GM12874 (cell line): ENCODE measurements around the gene SPECC1L.
"Not testable (repeated sequence)": the region's sequence is repeated elsewhere in the genome, so short reads cannot be mapped to it uniquely, and the experiment has no call there.

ENCODE experiments used
- TF ChIP-seq, protein P1 (sequence below): IDR thresholded peaks from 2 replicates; pipeline ENCODE4 v1.5.1; 2011; ENCODE audit warnings: low read depth, mild to moderate bottlenecking, control low read depth, low read length, moderate library complexity; ENCODE audit not compliant: insufficient read depth

SPECC1L gene

GRCh38 chr22:24232725-24233124, 37.9 kb upstream of the SPECC1L start:
- TF ChIP-seq, protein P1, sequence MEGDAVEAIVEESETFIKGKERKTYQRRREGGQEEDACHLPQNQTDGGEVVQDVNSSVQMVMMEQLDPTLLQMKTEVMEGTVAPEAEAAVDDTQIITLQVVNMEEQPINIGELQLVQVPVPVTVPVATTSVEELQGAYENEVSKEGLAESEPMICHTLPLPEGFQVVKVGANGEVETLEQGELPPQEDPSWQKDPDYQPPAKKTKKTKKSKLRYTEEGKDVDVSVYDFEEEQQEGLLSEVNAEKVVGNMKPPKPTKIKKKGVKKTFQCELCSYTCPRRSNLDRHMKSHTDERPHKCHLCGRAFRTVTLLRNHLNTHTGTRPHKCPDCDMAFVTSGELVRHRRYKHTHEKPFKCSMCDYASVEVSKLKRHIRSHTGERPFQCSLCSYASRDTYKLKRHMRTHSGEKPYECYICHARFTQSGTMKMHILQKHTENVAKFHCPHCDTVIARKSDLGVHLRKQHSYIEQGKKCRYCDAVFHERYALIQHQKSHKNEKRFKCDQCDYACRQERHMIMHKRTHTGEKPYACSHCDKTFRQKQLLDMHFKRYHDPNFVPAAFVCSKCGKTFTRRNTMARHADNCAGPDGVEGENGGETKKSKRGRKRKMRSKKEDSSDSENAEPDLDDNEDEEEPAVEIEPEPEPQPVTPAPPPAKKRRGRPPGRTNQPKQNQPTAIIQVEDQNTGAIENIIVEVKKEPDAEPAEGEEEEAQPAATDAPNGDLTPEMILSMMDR: no peak

DNA sequence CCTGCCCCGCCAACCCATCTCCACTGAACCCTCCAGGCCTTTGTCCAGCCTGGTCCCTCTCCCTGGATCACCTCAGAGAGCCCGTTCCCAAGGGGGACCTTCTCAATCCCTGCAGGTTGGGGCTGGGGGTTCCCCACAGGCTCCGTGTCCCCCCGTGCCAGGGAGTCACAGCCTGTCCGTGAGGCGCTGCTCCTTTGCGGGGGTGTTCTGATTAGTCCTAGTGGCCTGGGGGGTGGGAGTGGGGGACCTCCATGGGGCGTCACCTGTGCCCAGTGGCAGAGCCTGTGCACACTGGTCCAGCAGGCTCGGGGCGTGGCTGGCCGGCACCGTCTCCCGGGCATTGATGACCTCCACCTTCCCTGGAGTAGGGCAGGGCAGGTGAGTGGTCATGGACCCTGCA, 37.4 kb upstream of the SPECC1L start:
- TF ChIP-seq, protein P1: no peak

GRCh38 chr22:24233816-24234215, 36.8 kb upstream of the SPECC1L start:
- TF ChIP-seq, protein P1: no peak

DNA sequence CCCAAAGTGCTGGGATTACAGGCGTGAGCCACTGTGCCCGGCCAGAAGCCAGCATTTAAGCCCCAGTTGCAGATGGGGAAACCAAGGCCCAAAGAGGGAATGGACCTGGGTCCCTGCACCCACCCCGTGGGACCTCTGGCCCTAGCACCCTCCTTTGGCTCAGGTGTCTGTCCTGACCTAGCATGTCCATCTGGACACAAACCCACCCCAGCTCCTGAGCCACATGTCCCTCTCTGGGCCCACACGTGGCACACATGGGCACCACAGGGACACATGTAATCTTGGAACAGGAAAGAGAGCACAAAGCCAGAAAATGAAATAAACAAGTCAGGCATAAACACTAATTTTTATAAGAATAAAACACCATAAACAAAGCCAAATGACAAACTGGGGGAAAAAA, 35.3 kb upstream of the SPECC1L start:
- TF ChIP-seq, protein P1: no peak

DNA sequence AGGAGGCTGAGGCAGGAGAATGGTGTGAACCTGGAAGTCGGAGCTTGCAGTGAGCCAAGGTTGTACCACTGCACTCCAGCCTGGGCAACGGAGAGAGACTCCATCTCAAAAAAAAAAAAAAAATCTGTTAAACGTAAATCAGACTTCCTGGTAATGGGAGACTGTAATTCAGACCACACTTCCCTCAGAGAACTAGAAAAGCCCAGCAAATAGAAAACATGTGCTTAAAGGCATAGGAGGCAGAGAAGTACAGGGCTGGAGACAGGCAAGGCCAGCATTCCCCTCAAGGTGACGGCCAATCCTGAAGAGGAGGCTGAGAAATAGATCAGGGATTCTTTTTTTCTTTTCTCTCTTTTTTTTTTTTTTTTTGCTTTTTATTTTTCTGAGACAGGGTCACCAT, 34.0 kb upstream of the SPECC1L start:
- TF ChIP-seq, protein P1: no peak

- TF ChIP-seq, protein P1: no peak
Measured at GRCh38 chr22:24240381-24240780, 30.2 kb upstream of the SPECC1L start.

GRCh38 chr22:24244144-24244787, 26.4 kb upstream of the SPECC1L start:
- TF ChIP-seq, protein P1: 0 out of 2 replicates have a peak, but pooled peaks have one; percentile 4

GRCh38 chr22:24245030-24245431, 25.6 kb upstream of the SPECC1L start, which contains the start of gene GGT5:
Gene GGT5, minus strand, starts transcription at chr22:24245082. Its CDS starts 357 bp downstream, at chr22:24244725.
- TF ChIP-seq, protein P1: not testable (repeated sequence)
